Measurements from ENCODE around the gene RSU1.

- TF ChIP-seq CTCF (IDR thresholded peaks at IDR 0.05; ENCODE audit: low read length) (no peak), EZH2 (IDR thresholded peaks at IDR 0.05; ENCODE audit: borderline replicate concordance, low read length) (no peak)
Observed at GRCh38 chr10:16748749-16749148, 68.5 kb downstream of the RSU1 start.

All from OCI-LY1 (cell line).